Left lung (tissue), 10 donors: ENCODE results near the gene CASP10. TPM values are rescaled to one million over a fixed set of nuclear protein-coding genes. Genes with fewer than 3 reads are reported as not detected.
"Not testable (repeated sequence)": the region's sequence is repeated elsewhere in the genome, so short reads cannot be mapped to it uniquely, and the experiment has no call there.

Experiments used
- ATAC-seq: fragments of 200-7000 bp; cut with Tn5 transposase; one replicate; pipeline ENCODE4 v1.9.1; 2020; ENCODE audit warnings: moderate library complexity
- DNase-seq, 4 donors: peaks; one replicate each; pipeline ENCODE4 v3.0.0-alpha.2; 2013 to 2020
- H3K27ac ChIP-seq, 2 donors: fragments of 200-600 bp; sonication (generic) in 1 of 2; one replicate each; pipeline versions ENCODE4 v1.5.0 to v1.8.0; 2020 to 2021
- H3K27me3 ChIP-seq, 2 donors: fragments of 200-600 bp; sonication (generic) in 1 of 2; one replicate each; pipeline versions ENCODE4 v1.5.0 to v1.8.0; 2020 to 2021
- H3K36me3 ChIP-seq, 2 donors: fragments of 200-600 bp; sonication (generic) in 1 of 2; one replicate each; pipeline versions ENCODE4 v1.5.0 to v1.8.0; 2020 to 2021
- H3K4me1 ChIP-seq, 2 donors: fragments of 200-600 bp; one replicate each; pipeline ENCODE4 v1.8.0; 2021
- H3K4me3 ChIP-seq, 2 donors: fragments of 200-600 bp; sonication (generic) in 1 of 2; one replicate each; pipeline versions ENCODE4 v1.5.0 to v1.8.0; 2020 to 2021; ENCODE audit warnings: mild to moderate bottlenecking in 1 of 2
- H3K9me3 ChIP-seq, 2 donors: fragments of 200-600 bp; sonication (generic) in 1 of 2; one replicate each; pipeline versions ENCODE4 v1.5.0 to v1.8.0; 2020 to 2021
- intact Hi-C, 2 donors: fragments of 100-400 bp; cut with DNase I; formaldehyde crosslinking; loops; one replicate each; pipeline versions ENCODE4 v1.11.2 to v1.14.2; 2022
- polyA plus RNA-seq, 6 donors: library from polyadenylated mRNA; unstranded; fragments of 120-200 nt; gene quantifications; one replicate each; pipeline ENCODE4 v1.2.1, GENCODE V29; 2013; ENCODE audit not compliant: insufficient read length in 6 of 6
- total RNA-seq, 2 donors: library from RNA; stranded (reverse); fragmentation: NEBNext Ultra II Directional; extraction: Animal tissue kit (Norgen Biotek cat#: 25700); gene quantifications; one replicate each; pipeline ENCODE4 v1.2.1, GENCODE V29; 2021
- TF ChIP-seq, protein P1 (sequence below), 2 donors: fragments of 200-600 bp; sonication (generic) in 1 of 2; IDR thresholded peaks; one replicate each; pipeline versions ENCODE4 v1.5.0 to v1.8.0; 2021; ENCODE audit warnings: antibody characterized with exemption in 2 of 2
- donor health status: DM: no; HTN: yes; CAD: no.
- donor health status: DM: no; HTN: no; CAD: no.

CASP10 gene
- total and polyA plus RNA-seq, 8 donors: 14.6 to 31.5 (median 17.8) TPM

GRCh38 chr2:201149064-201149820, 33.7 kb upstream of the CASP10 start:
- TF ChIP-seq, protein P1, sequence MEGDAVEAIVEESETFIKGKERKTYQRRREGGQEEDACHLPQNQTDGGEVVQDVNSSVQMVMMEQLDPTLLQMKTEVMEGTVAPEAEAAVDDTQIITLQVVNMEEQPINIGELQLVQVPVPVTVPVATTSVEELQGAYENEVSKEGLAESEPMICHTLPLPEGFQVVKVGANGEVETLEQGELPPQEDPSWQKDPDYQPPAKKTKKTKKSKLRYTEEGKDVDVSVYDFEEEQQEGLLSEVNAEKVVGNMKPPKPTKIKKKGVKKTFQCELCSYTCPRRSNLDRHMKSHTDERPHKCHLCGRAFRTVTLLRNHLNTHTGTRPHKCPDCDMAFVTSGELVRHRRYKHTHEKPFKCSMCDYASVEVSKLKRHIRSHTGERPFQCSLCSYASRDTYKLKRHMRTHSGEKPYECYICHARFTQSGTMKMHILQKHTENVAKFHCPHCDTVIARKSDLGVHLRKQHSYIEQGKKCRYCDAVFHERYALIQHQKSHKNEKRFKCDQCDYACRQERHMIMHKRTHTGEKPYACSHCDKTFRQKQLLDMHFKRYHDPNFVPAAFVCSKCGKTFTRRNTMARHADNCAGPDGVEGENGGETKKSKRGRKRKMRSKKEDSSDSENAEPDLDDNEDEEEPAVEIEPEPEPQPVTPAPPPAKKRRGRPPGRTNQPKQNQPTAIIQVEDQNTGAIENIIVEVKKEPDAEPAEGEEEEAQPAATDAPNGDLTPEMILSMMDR (IDR thresholded peaks at IDR 0.05): no peak
- intact Hi-C loops: no loop called here
- ATAC-seq: peak; percentile 79

GRCh38 chr2:201149821-201150165, 33.1 kb upstream of the CASP10 start:
- intact Hi-C loops, DNase-seq, H3K27me3 ChIP-seq, H3K9me3 ChIP-seq, H3K4me3 ChIP-seq: not testable (repeated sequence)
- peaks cover 22 to 78% of the 10 kb centered on the region in 2 donors for H3K4me1 ChIP-seq
- peak; percentile 21 for ATAC-seq
- H3K27ac ChIP-seq: peak overlapping the region; percentile 78 to 91
- peaks cover 0 to 97% of the 10 kb centered on the region in 2 donors for H3K36me3 ChIP-seq

More at GRCh38 chr2:201149064-201149820, 33.7 kb upstream of the CASP10 start:
- H3K27me3 ChIP-seq: no peaks in the 10 kb centered on the region
- no peaks in the 10 kb centered on the region for H3K9me3 ChIP-seq
- peaks cover 22 to 79% of the 10 kb centered on the region in 2 donors for H3K4me1 ChIP-seq
- no peak overlapping the region for H3K4me3 ChIP-seq
- peak overlapping the region; percentile 78 to 91 for H3K27ac ChIP-seq
- no peak for DNase-seq
- peaks cover 0 to 97% of the 10 kb centered on the region in 2 donors for H3K36me3 ChIP-seq

DNA sequence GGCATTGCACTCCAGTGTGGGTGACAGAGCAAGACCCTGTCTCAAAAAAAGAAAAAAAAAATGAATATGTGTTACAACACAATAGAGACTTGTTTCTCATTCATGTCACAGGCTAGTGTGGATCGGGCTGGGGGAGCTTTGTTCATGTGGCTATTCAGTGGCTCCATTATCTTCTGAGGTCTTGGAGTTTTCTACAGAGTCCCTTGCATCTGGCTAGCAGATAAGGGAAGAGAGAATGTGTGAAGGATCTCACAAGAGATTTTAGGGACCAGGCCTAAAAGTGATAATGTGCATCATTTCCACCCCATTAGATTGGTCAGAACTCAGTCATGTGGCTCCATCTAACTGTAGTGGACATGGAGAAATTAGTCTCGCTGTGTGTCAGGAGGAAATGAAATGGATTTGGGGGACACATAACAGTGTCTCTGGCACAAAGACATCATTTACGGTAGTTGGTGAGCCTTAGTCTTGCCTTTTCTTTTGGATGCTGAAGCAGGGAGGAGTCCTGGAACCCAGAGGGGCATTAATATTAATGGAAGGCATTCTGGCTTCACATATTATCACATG, 32.4 kb upstream of the CASP10 start:
- Histone ChIP-seq H3K4me1 (peaks cover 22 to 85% of the 10 kb centered on the region in 2 donors), H3K36me3 (peaks cover 0 to 97% of the 10 kb centered on the region in 2 donors), H3K27ac (peak overlapping the region; percentile 78 to 91), H3K4me3 (no peak overlapping the region), H3K27me3 (no peaks in the 10 kb centered on the region), H3K9me3 (no peaks in the 10 kb centered on the region)
- intact Hi-C loops: no loop called here
- DNase-seq (no peak), ATAC-seq (no peak)
- TF ChIP-seq, protein P1 (IDR thresholded peaks at IDR 0.05): no peak

GRCh38 chr2:201151127-201151981, 31.6 kb upstream of the CASP10 start:
- intact Hi-C loops: no loop called here
- peak; percentile 45 for ATAC-seq
- no peak for DNase-seq

DNA sequence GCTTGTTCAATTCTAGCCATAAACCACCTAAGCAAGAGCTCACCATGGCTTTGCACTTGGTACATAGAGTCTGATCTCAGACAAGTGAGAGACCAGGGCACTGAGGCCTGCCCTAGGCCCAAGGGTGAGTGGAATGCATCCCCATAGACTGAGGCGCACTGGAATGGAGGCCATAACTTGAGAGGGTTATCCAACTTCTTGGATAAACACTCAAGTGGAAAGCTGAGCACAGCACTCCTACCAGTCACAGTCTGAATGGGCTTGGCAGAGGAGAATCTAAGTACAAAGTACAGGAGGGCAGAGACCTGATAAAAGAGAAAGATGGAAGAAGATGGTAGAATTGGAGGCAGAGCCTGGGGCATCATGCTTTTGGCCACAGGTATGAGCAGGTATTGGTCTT, 30.4 kb upstream of the CASP10 start:
- Histone ChIP-seq H3K4me1 (peaks cover 25 to 99% of the 10 kb centered on the region in 2 donors), H3K36me3 (peaks cover 0 to 97% of the 10 kb centered on the region in 2 donors), H3K9me3 (no peaks in the 10 kb centered on the region), H3K27ac (peak overlapping the region; percentile 78 to 91), H3K4me3 (no peak overlapping the region), H3K27me3 (no peaks in the 10 kb centered on the region)
- intact Hi-C loops: no loop called here
- DNase-seq: peak in 1 of 4 donors; percentile 57
- peak; percentile 76 for ATAC-seq
- TF ChIP-seq, protein P1 (IDR thresholded peaks at IDR 0.05): no peak

More at GRCh38 chr2:201151127-201151981, 31.6 kb upstream of the CASP10 start:
- Histone ChIP-seq H3K27ac (peak overlapping the region; percentile 78 to 91), H3K27me3 (no peaks in the 10 kb centered on the region), H3K4me1 (peaks cover 22 to 93% of the 10 kb centered on the region in 2 donors), H3K9me3 (no peaks in the 10 kb centered on the region), H3K36me3 (peaks cover 0 to 97% of the 10 kb centered on the region in 2 donors), H3K4me3 (no peak overlapping the region)
- TF ChIP-seq, protein P1 (IDR thresholded peaks at IDR 0.05): no peak
